Lung (tissue), 12 donors: Measurements from ENCODE around the gene EIF6. TPM values are rescaled to one million over a fixed set of nuclear protein-coding genes. Genes with fewer than 3 reads are reported as not detected.

Experiments used
- ATAC-seq: fragments of 200-7000 bp; cut with Tn5 transposase; one replicate; pipeline ENCODE4 v1.9.1; 2020; ENCODE audit warnings: moderate number of reproducible peaks; ENCODE audit not compliant: insufficient read depth, low FRiP score
- DNase-seq, 3 donors: peaks; one replicate each; pipeline ENCODE4 v3.0.0-alpha.2; 2013 to 2017
- H3K27ac ChIP-seq, 2 donors: one replicate each; pipeline ENCODE4 v1.5.1; 2013; ENCODE audit warnings: mild to moderate bottlenecking in 2 of 2, moderate library complexity in 2 of 2, control low read depth in 1 of 2, inconsistent platforms in 1 of 2, low read depth in 1 of 2, low read length in 1 of 2
- H3K27me3 ChIP-seq, 3 donors: one replicate each; pipeline ENCODE4 v1.5.1; 2013; ENCODE audit warnings: low read length in 2 of 3; ENCODE audit not compliant: control insufficient read depth in 3 of 3, insufficient read depth in 3 of 3
- H3K36me3 ChIP-seq, 4 donors: one replicate each; pipeline ENCODE4 v1.5.1; 2013; ENCODE audit warnings: low read length in 4 of 4, mild to moderate bottlenecking in 1 of 4, moderate library complexity in 1 of 4; ENCODE audit not compliant: control insufficient read depth in 4 of 4, insufficient read depth in 4 of 4
- H3K4me1 ChIP-seq, 5 donors: one replicate each; pipeline ENCODE4 v1.5.1; 2013; ENCODE audit warnings: low read length in 5 of 5, mild to moderate bottlenecking in 2 of 5, moderate library complexity in 1 of 5; ENCODE audit not compliant: control insufficient read depth in 5 of 5, insufficient read depth in 5 of 5
- H3K4me3 ChIP-seq: one replicate; pipeline ENCODE4 v1.5.1; 2013; ENCODE audit warnings: mild to moderate bottlenecking, control low read depth, moderate library complexity
- H3K9ac ChIP-seq, 2 donors: one replicate each; pipeline ENCODE4 v1.5.1; 2013; ENCODE audit warnings: low read length in 2 of 2, control low read depth in 1 of 2; ENCODE audit not compliant: insufficient read depth in 1 of 2
- H3K9me3 ChIP-seq, 4 donors: one replicate each; pipeline ENCODE4 v1.5.1; 2013; ENCODE audit warnings: low read length in 3 of 4, mild to moderate bottlenecking in 1 of 4, moderate library complexity in 1 of 4; ENCODE audit not compliant: control insufficient read depth in 4 of 4, insufficient read depth in 3 of 4
- CTCF ChIP-seq: IDR thresholded peaks from 2 replicates; pipeline ENCODE4 v1.5.1; 2012; ENCODE audit warnings: mild to moderate bottlenecking; ENCODE audit errors: control extremely low read depth, extremely low read depth
- WGBS, 2 donors: extraction: QIAGEN DNeasy Blood & Tissue Kit; methylation state at CpG; one replicate each; pipeline ENCODE4 v1.1.7; 2013; 5-methylcytosine and 5-hydroxymethylcytosine counted together
- polyA plus RNA-seq, 2 donors: library from polyadenylated mRNA; stranded (reverse); fragments of 200-250 nt; gene quantifications; one replicate each; pipeline ENCODE4 v1.2.1, GENCODE V29; 2013
- total RNA-seq, 2 donors: library from RNA; depleted of rRNA in 1 of 2; stranded (reverse); fragments of >200 nt in 1 of 2; gene quantifications; one replicate each; pipeline ENCODE4 v1.2.1, GENCODE V29; 2014 to 2021
- donor health status: control.
- donor health status: control.
- donor health status: Bipolar disorder and iron deficiency.
- donor health status: healthy.
- donor health status: DM: yes; HTN: yes; CAD: no.

EIF6 gene
- total and polyA plus RNA-seq, 4 donors: 47.8 to 191 (median 118) TPM

DNA sequence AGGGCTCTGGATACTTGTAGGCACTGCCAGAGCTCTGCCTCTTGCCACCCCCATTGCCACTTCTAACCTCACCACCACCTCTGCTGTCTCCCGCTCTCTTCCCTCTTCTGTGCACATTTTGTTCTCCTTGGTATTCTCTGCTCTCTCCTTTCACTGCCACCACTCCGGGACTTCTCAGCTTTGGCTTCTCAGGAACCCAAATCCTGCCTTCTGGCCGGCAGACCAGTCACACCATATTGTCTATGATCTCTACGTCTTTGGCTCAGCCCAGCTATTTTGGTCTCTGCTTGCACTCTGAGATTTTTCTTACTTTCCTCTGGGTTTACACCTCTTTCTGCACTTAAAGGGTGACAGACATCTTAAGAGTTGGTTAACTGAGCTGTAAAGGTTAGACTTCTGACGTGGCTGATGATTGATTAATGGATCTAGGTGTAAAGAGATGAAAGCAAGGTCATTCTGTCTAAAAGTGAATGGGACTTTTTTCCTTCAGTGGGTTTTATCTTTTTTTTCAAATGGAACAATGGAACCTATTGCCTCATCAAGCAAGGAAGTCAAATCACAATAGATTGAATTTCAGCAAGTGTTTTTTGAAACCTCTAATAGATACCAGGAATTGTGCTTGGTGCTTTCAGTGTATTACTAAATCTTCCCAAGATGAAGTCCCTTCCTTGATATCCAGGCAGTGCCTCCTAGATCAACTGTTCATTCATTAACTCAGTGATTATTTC lies 44.3 kb downstream of the EIF6 start:
- DNase-seq: no peak
- H3K9ac ChIP-seq: no peak overlapping the region
- H3K4me3 ChIP-seq: no peak overlapping the region
- 81 to 85% methylated on average over 5 of the region's 5 CpGs for WGBS, 2 donors
- peaks cover 0 to 4% (median 0%) of the 10 kb centered on the region in 5 donors for H3K4me1 ChIP-seq
- no peak for ATAC-seq
- H3K27ac ChIP-seq: no peak overlapping the region
- peaks cover 0 to 3% (median under 1%) of the 10 kb centered on the region in 4 donors for H3K9me3 ChIP-seq
- H3K36me3 ChIP-seq: peaks cover 0 to 3% (median 0%) of the 10 kb centered on the region in 4 donors
- no peaks in the 10 kb centered on the region for H3K27me3 ChIP-seq
- no peak for TF ChIP-seq CTCF

GRCh38 chr20:35238735-35239134 lies 45.8 kb downstream of the EIF6 start:
- no peak for TF ChIP-seq CTCF
- Histone ChIP-seq H3K4me1 (peaks cover 0 to 4% (median 0%) of the 10 kb centered on the region in 5 donors), H3K27ac (no peak overlapping the region), H3K4me3 (no peak overlapping the region), H3K27me3 (no peaks in the 10 kb centered on the region), H3K9me3 (peaks cover 0 to 3% (median under 1%) of the 10 kb centered on the region in 4 donors), H3K9ac (no peak overlapping the region), H3K36me3 (peaks cover 0 to 3% (median 0%) of the 10 kb centered on the region in 4 donors)
- DNase-seq (no peak), ATAC-seq (no peak)
- 54 to 80% methylated on average over 5 of the region's 5 CpGs for WGBS, 2 donors

DNA sequence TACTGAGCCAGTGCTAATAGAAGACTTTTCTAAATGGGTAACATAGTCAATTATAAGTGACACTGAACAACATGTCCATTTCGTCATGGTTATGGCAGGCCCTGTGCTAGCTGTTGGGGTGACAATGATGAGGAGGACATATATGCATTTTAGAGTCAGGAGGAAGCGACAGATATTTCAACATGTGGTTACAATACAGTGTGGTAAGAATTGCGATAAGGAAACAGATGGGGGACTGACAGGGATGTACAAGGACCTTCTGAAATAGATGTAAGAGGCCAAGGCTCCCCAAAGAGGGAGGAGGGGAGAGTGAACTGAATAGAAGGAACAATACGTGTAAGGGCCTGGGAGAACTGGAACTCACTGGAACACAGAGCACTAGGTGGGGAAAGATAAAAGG lies 46.4 kb downstream of the EIF6 start:
- H3K36me3 ChIP-seq: peaks cover 0 to 3% (median 0%) of the 10 kb centered on the region in 4 donors
- H3K9ac ChIP-seq: no peak overlapping the region
- H3K4me1 ChIP-seq: peaks cover 0 to 4% (median 0%) of the 10 kb centered on the region in 5 donors
- peaks cover 0 to 3% (median under 1%) of the 10 kb centered on the region in 4 donors for H3K9me3 ChIP-seq
- ATAC-seq (no peak), DNase-seq (no peak)
- no peak overlapping the region for H3K4me3 ChIP-seq
- no peaks in the 10 kb centered on the region for H3K27me3 ChIP-seq
- WGBS, 2 donors: 39 to 73% methylated on average over 4 of the region's 4 CpGs
- H3K27ac ChIP-seq: no peak overlapping the region
- TF ChIP-seq CTCF: no peak
